SH-SY5Y (cell line): ENCODE results near the gene UBE2N.

Experiments used
- GATA2 ChIP-seq: IDR thresholded peaks from 2 replicates; pipeline ENCODE4 v1.6.1; 2011; ENCODE audit warnings: mild to moderate bottlenecking, low read depth, low read length
- GATA3 ChIP-seq: IDR thresholded peaks from 2 replicates; pipeline ENCODE4 v1.6.1; 2011; ENCODE audit warnings: low read depth, mild to moderate bottlenecking, low read length, moderate library complexity

- TF ChIP-seq GATA2 (no peak), GATA3 (no peak)
Measured at GRCh38 chr12:93404961-93405849, 36.5 kb downstream of the UBE2N start.
